Breast epithelium (tissue), 3 donors: ENCODE results near the gene TSACC.

ENCODE experiments used
- POLR2A ChIP-seq: fragments of 450-650 bp; IDR thresholded peaks from one replicate; pipeline ENCODE4 v1.6.1; 2016; ENCODE audit warnings: antibody characterized with exemption, mild to moderate bottlenecking, moderate library complexity
- POLR2AphosphoS5 ChIP-seq, 3 donors: sonication (generic); formaldehyde crosslinking; IDR thresholded peaks; one replicate each; pipeline ENCODE4 v1.6.1; 2017; ENCODE audit warnings: antibody characterized with exemption in 3 of 3
- TF ChIP-seq, protein P1 (sequence below), 3 donors: fragments of 450-650 bp; IDR thresholded peaks; one replicate each; pipeline ENCODE4 v1.5.1; 2016 to 2017; ENCODE audit warnings: antibody characterized with exemption in 3 of 3, mild to moderate bottlenecking in 3 of 3, moderate library complexity in 3 of 3

DNA sequence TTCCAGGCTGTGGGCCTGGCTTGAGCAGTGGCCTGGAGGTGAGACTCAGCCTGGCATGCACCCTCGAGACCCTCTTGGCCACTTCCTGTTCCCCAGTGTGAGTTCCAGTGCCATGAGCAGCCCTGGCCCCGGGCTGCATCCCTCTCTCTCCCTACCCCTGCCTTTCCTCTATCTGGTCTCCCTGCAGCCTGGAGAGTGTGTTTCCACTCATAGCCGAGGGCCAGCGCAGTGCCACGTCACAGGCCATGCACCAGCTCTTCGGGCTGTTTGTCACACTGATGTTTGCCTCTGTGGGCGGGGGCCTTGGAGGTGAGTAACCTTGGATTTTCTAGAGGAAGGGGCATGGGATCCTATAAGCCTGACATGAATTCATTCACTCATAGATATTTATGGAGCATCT is 44.2 kb downstream of the TSACC start:
- TF ChIP-seq, protein P1, sequence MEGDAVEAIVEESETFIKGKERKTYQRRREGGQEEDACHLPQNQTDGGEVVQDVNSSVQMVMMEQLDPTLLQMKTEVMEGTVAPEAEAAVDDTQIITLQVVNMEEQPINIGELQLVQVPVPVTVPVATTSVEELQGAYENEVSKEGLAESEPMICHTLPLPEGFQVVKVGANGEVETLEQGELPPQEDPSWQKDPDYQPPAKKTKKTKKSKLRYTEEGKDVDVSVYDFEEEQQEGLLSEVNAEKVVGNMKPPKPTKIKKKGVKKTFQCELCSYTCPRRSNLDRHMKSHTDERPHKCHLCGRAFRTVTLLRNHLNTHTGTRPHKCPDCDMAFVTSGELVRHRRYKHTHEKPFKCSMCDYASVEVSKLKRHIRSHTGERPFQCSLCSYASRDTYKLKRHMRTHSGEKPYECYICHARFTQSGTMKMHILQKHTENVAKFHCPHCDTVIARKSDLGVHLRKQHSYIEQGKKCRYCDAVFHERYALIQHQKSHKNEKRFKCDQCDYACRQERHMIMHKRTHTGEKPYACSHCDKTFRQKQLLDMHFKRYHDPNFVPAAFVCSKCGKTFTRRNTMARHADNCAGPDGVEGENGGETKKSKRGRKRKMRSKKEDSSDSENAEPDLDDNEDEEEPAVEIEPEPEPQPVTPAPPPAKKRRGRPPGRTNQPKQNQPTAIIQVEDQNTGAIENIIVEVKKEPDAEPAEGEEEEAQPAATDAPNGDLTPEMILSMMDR (IDR thresholded peaks at IDR 0.05), result no peak
- TF ChIP-seq POLR2AphosphoS5 (IDR thresholded peaks at IDR 0.05) (no peak), POLR2A (no peak)
